Stimulated activated CD4-positive, alpha-beta T cell treated with anti-CD3 and anti-CD28 coated beads, Interleukin-1b, Interleukin-23, amount 100 ng/mL, for 48 hours (primary cell): ENCODE data around the gene EXOC4.
"Not testable (repeated sequence)": the region's sequence is repeated elsewhere in the genome, so short reads cannot be mapped to it uniquely, and the experiment has no call there.

Source experiments
- DNase-seq: peaks from one replicate; pipeline ENCODE4 v3.0.0-alpha.2; 2020

The EXOC4 gene

GRCh38 chr7:133315332-133316040 is 62.6 kb downstream of the EXOC4 start:
- no peak for DNase-seq

GRCh38 chr7:133319842-133320241 is 67.0 kb downstream of the EXOC4 start:
- DNase-seq = no peak

GRCh38 chr7:133320891-133321290 is 68.0 kb downstream of the EXOC4 start:
- DNase-seq = no peak

GRCh38 chr7:133321366-133321765 is 68.5 kb downstream of the EXOC4 start:
- not testable (repeated sequence) for DNase-seq

- DNase-seq = not testable (repeated sequence)
These were observed 73.9 kb downstream of the EXOC4 start for GRCh38 chr7:133326745-133327144.

- DNase-seq = not testable (repeated sequence)
These were observed 75.1 kb downstream of the EXOC4 start for GRCh38 chr7:133328021-133328420.

- DNase-seq = no peak
These were observed 77.2 kb downstream of the EXOC4 start for GRCh38 chr7:133330085-133330484.

- DNase-seq = no peak
These were observed 79.0 kb downstream of the EXOC4 start for GRCh38 chr7:133331861-133332260.

GRCh38 chr7:133339772-133340171 is 86.9 kb downstream of the EXOC4 start:
- DNase-seq = no peak

- no peak for DNase-seq
These were observed 91.4 kb downstream of the EXOC4 start for GRCh38 chr7:133344275-133344674.

GRCh38 chr7:133345690-133346421 is 93.0 kb downstream of the EXOC4 start:
- no peak for DNase-seq

- no peak for DNase-seq
These were observed 95.4 kb downstream of the EXOC4 start for GRCh38 chr7:133348250-133348649.

- DNase-seq = no peak
These were observed 96.2 kb downstream of the EXOC4 start for GRCh38 chr7:133349101-133349500.

GRCh38 chr7:133352430-133352829 is 99.6 kb downstream of the EXOC4 start:
- no peak for DNase-seq

- no peak for DNase-seq
These were observed 100.9 kb downstream of the EXOC4 start for GRCh38 chr7:133353775-133354174.

GRCh38 chr7:133354546-133355324 is 101.9 kb downstream of the EXOC4 start:
- no peak for DNase-seq

- DNase-seq = no peak
These were observed 102.4 kb downstream of the EXOC4 start for GRCh38 chr7:133355325-133355708.

- no peak for DNase-seq
These were observed 102.9 kb downstream of the EXOC4 start for GRCh38 chr7:133355822-133356221.

GRCh38 chr7:133358708-133359107 is 105.8 kb downstream of the EXOC4 start:
- DNase-seq = no peak

- no peak for DNase-seq
These were observed 106.6 kb downstream of the EXOC4 start for GRCh38 chr7:133359449-133359848.

- DNase-seq = no peak
These were observed 107.3 kb downstream of the EXOC4 start for GRCh38 chr7:133360201-133360600.

- no peak for DNase-seq
These were observed 108.9 kb downstream of the EXOC4 start for GRCh38 chr7:133361806-133362205.

- no peak for DNase-seq
These were observed 112.2 kb downstream of the EXOC4 start for GRCh38 chr7:133364959-133365690.
